GM19397 (cell line): ENCODE measurements around the gene SAG.

Experiments
- ATAC-seq: cut with Tn5 transposase; IDR thresholded peaks from one replicate; pipeline ENCODE4 v1.9.1; 2021; ENCODE audit warnings: mild to moderate bottlenecking, moderate library complexity; ENCODE audit not compliant: unreplicated experiment

Gene SAG

DNA sequence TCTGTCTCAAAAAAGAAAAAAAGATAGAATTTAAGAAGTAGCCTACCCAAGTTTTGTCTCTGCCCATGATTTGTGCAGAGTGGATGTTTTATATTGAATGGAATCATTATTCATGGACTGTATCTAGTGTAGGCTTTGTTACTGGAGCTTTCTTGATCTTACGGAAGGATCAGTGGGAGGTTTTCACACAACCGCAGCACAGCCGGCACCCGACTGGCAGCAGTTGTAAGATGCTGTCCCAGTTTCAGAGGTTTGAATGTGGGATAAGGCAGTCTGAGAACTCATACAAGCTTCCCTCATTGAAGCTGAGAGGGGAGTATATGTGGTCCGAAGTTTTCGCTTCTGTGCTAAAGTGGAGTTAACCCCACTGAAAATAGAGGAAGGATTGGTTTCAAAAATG is 19.7 kb upstream of the SAG start:
- no peak for ATAC-seq

DNA sequence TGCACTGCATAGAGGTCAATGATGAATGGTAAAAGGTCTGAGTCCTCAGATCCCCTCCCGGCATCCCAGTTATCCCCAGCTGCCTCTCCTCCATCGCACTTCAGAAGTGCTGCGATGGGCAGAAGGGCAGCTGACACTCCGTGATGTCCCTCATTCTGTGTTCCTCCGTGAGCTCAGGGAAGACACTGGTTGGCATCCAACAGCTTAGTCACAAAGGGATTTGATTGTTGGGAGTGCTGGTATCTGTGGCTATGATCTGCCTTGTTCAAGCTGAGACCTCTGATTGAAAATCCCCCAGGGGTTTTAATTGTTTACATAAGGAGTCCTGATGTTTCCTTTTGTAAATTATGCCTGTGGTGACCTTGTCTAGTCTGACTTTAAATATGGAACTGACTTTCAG is 19.0 kb upstream of the SAG start:
- ATAC-seq = no peak

DNA sequence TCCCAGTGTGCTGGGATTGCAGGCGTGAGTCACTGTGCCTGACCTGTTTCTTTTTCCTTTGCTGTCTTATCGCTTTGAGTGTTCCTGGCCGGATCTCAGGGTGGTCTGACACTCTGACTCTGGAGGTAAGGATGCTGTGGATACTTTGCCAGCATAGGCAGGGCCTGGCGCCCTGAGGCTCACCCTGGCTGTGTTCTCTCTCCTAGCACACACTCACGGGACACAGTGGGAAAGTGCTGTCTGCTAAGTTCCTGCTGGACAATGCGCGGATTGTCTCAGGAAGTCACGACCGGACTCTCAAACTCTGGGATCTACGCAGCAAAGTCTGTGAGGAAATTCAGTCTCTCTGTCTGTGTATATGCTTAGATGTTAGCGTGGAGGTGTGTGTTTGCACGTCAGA is 18.0 kb upstream of the SAG start:
- ATAC-seq = no peak

DNA sequence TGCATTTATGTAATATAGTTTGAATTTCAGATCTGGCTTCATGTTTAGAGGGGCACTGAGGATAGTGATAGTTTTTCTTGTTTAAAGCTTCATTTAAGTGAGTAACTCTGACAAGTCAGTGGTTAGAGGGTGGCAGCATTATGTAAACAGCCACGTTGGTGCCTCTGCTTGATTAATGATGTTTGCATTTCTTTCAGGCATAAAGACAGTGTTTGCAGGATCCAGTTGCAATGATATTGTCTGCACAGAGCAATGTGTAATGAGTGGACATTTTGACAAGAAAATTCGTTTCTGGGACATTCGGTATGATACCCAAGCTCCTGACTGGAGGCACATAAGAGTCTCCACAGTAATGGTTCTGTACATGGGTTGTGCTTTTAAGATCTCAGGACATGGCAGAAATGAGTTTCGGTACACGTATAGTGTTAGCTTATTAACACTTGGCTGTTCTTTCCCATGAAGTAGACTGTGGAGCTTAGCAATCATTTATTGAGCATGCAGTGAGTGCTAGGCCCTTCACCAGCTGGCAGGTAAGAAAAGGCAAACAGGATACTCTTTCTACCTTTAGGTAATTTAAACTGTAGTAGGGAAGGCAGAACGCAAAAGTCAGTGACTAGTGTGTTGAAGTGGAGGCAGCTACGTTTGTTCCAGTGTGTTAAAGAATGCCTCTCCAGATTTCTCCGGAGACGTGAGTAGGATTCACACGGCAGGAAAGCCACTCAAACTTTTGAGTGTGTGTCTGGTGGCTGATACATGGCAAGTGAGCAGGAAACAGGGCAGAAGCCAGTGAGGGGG is 17.4 kb upstream of the SAG start:
- ATAC-seq = no peak

DNA sequence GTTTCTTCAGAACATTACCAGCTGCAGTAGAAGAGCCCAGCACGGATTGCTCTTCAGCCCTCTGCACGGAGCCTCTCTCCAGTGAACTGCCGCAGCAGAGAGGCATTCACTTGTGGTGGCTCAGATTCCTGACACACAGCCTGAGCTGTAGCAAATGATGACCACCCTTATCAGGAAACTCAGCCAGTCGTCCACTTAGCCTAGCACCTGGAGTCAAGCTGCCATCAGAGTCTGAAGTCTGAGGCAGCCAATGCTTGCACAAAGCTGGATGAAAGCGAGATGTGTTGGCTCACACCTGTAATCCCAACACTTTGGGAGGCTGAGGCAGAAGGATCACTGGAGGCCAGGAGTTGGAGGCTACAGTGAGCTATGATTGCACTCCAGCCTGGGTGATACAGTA is 11.7 kb upstream of the SAG start:
- no peak for ATAC-seq

DNA sequence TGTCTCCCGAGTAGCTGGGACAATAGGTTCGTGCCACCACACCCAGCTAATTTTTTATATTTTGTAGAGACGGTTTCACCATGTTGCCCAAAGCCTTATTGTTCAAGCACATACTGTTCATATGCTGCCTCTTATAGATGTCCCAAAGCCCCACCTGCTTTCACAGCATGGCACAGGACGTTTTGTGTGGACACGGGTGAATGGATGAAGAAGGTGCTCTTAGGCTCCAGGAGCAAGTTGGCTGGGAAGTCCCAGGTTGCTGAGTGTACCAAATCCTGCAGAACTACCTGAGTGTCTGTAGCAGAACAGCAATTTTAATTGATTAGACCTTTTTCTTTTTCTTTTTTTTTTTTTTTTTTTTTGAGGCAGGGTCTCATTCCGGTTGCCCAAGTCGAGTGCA is 10.5 kb upstream of the SAG start:
- no peak for ATAC-seq

DNA sequence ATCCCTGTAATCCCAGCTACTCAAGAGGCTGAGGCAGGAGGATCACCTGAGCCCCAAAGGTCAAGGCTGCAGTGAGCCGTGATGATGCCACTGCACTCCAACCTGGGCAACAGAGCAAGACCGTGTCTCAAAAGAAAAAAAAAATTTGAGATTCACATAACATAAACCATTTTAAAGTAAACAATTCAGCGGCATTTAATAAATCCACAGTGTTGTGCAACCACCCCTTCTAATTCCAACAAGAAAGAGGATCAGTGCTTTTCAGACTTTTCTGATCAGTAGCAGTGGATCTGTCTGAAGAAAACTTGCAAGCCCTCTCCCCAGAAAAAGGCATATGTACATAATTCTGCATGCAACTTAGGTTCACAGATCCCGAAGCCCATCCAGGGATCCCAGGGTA is 7.2 kb upstream of the SAG start:
- ATAC-seq = no peak

DNA sequence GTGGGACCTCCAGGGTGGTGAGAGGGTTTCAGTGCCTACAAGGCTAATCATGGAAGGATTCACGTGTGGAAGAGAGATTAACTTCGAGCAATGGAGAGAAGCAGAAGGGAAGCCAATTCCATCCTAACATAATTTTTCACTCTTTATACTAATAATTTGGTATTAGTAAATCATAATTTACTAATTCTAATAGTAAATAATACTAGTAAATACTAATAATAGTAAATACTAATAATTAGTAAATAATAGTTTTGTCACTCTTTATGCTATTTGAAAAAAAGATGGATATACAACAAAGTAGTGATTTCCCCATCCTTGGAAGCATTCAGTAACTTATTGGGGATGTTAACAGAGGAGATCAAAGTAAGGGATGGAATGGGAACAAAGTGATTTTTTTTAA is 6.4 kb upstream of the SAG start:
- no peak for ATAC-seq

DNA sequence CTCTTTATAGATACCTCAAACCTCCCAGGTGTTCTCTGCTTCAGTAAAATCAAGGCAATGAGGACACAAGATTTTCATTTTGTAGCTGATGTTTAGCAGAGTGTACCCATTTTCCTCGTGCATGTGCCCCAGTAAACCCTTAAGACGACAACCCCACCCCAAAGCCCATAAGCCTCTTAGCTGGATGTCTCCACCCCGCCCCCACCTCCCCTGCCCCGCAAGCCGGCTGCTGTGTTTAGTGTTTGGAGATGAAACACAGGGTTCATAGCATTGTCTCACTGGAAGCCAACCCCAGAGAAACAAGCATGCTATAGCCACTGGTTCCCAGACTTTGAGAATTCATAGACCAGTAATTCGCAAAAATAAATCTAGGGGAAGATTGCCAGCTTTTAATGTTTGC is 5.8 kb upstream of the SAG start:
- no peak for ATAC-seq

DNA sequence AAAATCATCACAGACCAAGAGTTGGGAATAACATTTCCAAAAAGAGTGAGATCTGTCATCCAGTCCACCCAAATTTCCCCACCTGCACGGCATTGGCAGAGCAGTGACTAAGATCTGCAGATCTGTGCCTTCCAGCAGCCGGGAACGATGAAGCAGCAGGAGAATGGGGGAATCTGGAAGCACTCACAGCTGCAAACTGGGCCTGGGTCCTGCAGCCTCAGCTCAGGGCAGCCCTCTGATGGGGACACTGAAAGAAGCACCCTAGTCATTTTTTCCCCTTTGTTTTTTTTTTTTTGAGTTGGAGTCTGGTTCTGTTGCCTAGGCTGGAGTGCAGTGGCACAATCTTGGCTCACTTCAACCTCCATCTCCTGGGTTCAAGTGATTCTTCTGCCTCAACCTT is 4.4 kb upstream of the SAG start:
- ATAC-seq = no peak

DNA sequence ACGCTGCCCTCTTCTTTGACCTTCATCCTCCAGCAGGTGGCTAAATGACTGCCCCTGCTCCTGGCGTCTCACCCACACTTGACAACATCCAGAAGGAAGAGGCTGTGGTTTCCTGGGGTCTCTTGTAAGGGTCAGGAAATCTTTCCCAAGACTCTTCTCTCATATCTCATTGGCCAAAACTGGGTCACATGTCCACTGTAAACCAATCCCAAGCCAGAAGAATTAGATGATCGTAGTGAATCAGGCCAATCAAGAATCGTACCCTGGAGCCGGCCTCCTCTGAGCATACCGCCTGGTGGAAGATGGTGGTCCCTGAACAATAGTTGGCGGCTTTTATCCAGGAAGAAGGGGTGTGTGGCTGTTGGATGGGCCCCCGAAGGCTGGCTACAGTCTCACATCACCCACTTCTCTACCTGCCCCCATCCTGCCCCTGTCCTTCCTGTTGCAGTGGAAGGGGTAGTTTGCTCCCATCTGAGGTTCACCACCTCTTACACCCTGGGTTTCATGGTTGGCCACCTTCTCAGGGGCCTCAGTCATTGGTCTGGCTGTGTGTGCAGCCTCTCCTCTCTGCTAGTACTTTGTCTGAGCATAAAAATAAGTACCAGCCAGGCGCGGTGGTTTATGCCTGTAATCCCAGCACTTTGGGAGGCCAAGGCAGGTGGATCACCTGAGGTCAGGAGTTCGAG is 3.8 kb downstream of the SAG start:
- ATAC-seq = no peak

DNA sequence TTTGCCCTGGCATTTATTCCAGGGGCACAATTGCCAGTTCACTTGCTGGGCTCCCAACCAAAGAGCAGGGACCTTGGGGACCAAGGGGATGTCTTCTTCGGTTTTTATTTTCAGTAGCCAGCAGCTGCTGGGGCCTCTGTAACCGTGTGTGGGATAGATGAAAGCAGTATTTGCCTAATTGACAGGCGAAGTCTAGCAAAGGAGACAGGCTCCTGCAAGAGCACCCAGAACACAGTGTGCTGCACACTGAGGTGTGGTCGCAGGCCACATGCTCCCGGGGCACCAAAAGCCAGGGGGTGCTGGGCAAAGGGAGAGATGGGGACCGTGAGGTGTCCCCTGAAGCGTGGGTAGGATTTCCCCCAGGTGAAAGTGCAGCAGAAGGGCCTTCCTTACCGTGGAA is 5.3 kb downstream of the SAG start:
- ATAC-seq = no peak

DNA sequence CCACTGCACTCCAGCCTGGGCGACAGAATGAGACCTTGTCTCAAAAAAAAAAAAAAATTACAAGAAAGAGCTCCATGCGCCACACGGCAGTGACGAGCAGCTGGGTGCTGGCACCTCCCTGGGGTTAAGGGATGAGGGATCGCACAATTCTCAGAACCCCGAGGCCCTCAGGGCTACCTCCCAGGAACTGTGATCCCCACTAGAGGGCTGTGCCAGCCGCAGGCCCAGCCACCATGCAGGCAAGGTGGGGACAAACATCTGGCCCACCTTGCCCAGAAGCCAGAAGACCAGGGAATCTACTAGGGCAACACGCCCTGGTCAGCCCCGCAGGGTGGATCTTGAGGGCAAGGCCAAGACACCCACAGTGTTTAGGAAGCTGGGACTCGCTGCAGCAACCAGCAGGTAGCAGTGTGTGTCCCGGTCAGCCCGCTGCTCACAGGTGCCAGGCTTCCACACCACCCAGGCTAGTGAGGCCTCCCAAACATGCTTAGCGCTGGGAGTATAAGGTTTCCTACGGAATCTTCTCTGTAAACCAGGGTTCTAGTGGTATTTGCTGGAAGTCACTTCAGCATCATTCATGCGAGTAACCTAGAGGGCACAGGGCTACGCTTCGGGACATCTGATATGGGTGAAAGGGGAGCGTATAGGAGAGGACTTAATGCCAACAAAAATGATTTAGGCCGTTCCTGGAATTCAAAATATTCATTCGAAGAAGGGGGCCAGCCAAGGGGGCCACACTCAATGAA is 6.7 kb downstream of the SAG start:
- ATAC-seq = no peak

DNA sequence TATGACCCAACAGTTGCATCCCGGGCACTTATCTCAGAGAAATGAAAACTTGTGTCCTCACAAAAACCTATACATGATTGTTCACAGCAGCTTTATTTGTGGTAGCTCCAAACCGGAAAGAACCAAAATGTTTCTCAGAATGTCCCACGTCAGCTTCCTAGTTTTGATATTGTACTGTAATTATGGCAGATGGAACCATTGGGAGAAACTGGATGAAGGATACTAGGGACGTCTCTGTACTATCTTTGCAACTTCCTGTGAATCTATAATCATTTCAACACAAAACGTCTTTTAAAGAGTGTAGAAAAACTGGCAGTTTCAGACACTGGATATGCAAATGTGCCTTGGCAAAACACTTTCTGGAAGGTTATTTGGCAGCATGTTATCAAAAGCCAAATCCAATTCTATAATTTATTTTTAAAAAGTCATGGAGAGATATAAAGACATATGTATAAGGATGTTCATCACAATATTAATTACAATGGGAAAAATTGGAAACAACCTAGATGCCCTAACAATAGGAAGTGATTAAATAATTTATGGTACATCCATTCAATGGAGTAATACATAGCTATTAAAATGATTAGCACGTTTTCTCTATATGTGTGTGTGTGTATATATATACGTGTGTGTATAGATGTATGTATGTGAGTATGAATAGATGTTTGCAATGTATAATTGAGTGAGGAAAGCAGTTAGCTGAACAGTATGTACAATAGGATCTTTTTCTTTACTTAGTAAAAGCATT is 9.8 kb downstream of the SAG start:
- ATAC-seq = no peak

DNA sequence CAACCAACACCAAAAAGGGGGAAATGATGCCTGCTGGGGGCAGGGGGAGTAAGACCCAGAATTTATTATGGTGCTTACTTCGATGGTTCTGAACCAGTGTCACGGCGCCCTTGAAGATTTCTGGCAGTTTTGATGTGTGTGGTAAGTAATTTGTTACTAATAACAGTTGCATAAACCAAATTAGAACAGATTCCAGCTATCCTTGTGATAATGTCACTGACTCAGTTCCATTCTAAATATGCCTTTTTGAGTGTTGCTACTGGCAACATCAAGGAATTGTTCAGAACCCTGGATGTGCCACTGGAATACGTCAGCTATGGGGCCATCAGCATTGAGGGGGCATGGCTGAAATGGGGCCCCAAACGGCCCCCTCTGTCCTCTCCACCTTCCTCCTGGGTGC is 11.6 kb downstream of the SAG start:
- no peak for ATAC-seq

DNA sequence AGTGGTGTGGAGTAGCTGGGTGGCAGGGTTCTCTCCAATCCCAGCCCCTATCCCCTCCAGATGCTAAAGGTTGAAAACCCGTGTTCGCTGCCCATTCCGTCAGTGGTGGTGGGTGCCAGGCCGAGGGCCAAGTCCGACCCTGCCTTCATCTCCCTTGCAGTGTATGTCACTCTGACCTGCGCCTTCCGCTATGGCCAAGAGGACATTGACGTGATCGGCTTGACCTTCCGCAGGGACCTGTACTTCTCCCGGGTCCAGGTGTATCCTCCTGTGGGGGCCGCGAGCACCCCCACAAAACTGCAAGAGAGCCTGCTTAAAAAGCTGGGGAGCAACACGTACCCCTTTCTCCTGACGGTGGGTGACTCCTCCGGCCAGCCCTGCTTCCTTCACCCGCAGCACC is 12.9 kb downstream of the SAG start:
- no peak for ATAC-seq

DNA sequence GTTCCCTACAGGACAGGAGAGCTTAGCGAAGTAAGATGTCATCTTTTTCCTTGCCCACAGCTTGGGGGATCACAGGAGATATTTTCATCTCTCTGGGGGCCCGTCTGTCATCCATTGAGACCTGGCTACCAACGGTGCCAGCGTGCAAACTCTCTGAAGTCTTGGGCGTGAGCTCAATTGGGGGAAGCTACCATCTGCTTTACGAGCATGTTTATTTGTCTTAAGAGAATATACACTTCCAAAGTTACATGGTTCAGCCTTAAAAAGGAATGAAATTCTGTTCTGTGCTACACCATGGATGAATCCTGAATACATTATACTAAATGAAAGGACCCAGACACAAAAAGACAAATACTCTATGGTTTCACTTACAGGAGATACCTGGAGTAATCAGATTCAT is 13.6 kb downstream of the SAG start:
- ATAC-seq = no peak

DNA sequence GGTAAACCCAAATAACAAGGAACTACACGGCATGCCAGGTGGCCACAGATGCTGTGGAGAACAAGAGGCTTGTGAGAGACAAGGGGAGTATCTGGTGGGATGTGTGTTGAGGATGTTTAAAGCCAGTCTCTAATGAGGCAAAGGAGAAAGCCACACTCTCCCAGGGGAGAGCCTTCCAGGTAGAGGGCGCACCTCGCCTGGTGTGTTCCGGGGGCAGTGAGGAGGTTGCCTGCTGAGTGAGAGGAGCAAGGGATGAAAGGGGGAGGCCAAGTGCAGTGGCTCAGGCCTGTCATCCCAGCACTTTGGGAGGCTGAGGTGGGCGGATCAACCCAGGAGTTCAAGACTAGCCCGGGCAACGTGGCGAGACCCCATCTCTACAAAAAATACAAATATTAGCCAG is 16.2 kb downstream of the SAG start:
- ATAC-seq = no peak

DNA sequence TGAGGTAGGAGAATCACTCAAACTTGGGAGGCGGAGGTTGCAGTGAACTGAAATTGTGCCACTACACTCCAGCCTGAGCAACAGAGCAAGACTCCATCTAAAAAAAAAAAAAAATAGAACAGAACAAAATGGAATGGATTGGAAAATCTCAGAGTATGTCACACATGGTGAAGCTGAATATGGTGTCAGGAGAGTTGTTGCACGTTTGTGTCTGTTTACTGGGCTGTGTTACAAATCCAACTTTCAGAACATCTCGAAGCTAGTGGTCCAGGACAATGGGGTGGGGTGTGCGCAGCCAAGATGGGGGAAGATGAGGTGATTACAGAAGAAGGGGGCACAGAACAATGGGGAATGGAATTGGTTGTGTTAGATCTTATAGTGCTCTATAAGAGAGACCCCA is 17.6 kb downstream of the SAG start:
- no peak for ATAC-seq

DNA sequence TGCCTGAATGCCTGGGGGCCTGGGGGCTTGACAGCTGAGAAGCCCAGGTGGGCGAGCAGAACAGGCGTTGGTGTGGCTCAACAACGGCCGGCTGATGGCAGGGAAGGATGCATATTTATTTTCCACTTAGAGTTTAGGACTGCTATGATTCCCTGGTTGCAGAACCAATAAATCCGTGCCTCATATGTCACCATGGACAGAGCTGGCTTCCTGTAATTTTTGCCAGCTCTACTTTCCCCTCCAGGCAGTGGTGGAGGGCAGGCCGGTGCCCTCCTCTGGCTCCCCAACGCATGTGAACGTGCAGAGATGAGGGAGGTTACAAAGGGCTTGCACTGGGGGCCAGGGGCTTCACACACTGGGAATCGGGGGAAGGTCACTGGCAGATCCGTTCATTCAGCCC is 18.2 kb downstream of the SAG start:
- ATAC-seq = no peak

DNA sequence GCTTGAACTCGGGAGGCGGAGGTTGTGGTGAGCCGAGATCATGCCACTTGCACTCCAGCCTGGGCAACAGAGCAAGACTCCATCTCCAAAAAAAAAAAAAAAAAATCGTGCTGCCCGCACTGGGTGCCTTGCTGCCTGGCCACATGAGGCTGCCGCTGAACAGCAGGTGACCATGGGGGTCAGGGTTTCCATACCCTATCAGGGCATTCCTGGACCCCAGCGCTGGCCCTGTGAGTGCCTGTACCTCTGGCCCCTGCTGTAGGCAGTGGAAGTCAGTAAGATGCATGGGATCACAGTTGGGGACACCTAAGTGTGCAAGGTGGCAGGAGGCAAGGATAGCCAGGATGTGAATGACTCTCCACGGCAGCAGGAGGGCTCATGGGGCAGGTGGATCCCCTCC is 18.9 kb downstream of the SAG start:
- no peak for ATAC-seq
